CD4-positive, alpha-beta T cell (primary cell): ENCODE data around the gene PFDN2. TPM values are rescaled to one million over a fixed set of nuclear protein-coding genes. Genes with fewer than 3 reads are reported as not detected.

Experiments used
- ATAC-seq: fragments of 200-7000 bp; cut with Tn5 transposase; one replicate; pipeline ENCODE4 v1.10.0; 2022; ENCODE audit warnings: mild to moderate bottlenecking; ENCODE audit not compliant: poor library complexity
- CTCF ChIA-PET: fragments of 350-600 bp; sonication (Branson Sonifier 250); formaldehyde crosslinking; loops from one replicate; lab custom pipeline; 2021; ENCODE audit warnings: antibody characterized with exemption, inconsistent platforms; lab: Charles Lee
- POLR2A ChIA-PET: fragments of 350-600 bp; sonication (Branson Sonifier 250); formaldehyde crosslinking; loops from one replicate; lab custom pipeline; 2021; ENCODE audit warnings: antibody characterized with exemption, inconsistent platforms; lab: Charles Lee
- DNase-seq, 14 experiments: peaks; one replicate each; pipeline ENCODE4 v3.0.0-alpha.2; 2013 to 2020; ENCODE audit warnings: mixed read lengths in 2 of 14
- H3K27ac ChIP-seq, 2 donors: one replicate each; pipeline versions ENCODE4 v1.5.1 to v1.7.0; 2013; ENCODE audit warnings: low read length in 2 of 2, low read depth in 1 of 2, mild to moderate bottlenecking in 1 of 2
- H3K27me3 ChIP-seq, 2 experiments: 1 replicate in 1 of 2; 2 replicates in 1 of 2; pipeline versions ENCODE4 v1.6.1 to v1.7.0; 2013; ENCODE audit warnings: low read length in 2 of 2, control low read depth in 1 of 2, mild to moderate bottlenecking in 1 of 2, moderate library complexity in 1 of 2; ENCODE audit not compliant: insufficient read depth in 2 of 2, control insufficient read depth in 1 of 2
- H3K36me3 ChIP-seq: one replicate; pipeline ENCODE4 v1.6.1; 2013; ENCODE audit warnings: low read length, control low read depth; ENCODE audit not compliant: insufficient read depth
- H3K4me1 ChIP-seq: one replicate; pipeline ENCODE4 v1.6.1; 2013; ENCODE audit warnings: low read length, control low read depth; ENCODE audit not compliant: insufficient read depth
- H3K4me3 ChIP-seq: one replicate; pipeline ENCODE4 v1.5.1; 2013; ENCODE audit warnings: mild to moderate bottlenecking, low read length, moderate library complexity
- H3K9me3 ChIP-seq, 2 experiments: 1 replicate in 1 of 2; 2 replicates in 1 of 2; pipeline versions ENCODE4 v1.6.1 to v1.7.0; 2013; ENCODE audit warnings: low read length in 2 of 2, mild to moderate bottlenecking in 2 of 2, control low read depth in 1 of 2, moderate library complexity in 1 of 2; ENCODE audit not compliant: control insufficient read depth in 1 of 2, insufficient read depth in 1 of 2
- H3K27ac Mint-ChIP-seq: one replicate; pipeline ENCODE4 v1.8.0; 2020; ENCODE audit warnings: mixed read lengths
- H3K27me3 Mint-ChIP-seq: one replicate; pipeline ENCODE4 v1.8.0; 2021; ENCODE audit warnings: mixed read lengths
- H3K36me3 Mint-ChIP-seq: one replicate; pipeline ENCODE4 v1.8.0; 2021; ENCODE audit warnings: low read depth, mixed read lengths
- H3K4me1 Mint-ChIP-seq: one replicate; pipeline ENCODE4 v1.8.0; 2021; ENCODE audit warnings: low read depth, mixed read lengths
- H3K4me3 Mint-ChIP-seq: one replicate; pipeline ENCODE4 v1.8.0; 2020; ENCODE audit warnings: mild to moderate bottlenecking, mixed read lengths
- H3K9me3 Mint-ChIP-seq: one replicate; pipeline ENCODE4 v1.8.0; 2020; ENCODE audit warnings: mixed read lengths
- CTCF ChIP-seq: fragments of 200-600 bp; IDR thresholded peaks from one replicate; pipeline ENCODE4 v1.8.0; 2022; ENCODE audit warnings: antibody characterized with exemption, mild to moderate bottlenecking
- intact Hi-C, 2 experiments: fragments of 100-400 bp; cut with DNase I in 1 of 2; cut with micrococcal nuclease in 1 of 2; formaldehyde crosslinking; loops; one replicate each; pipeline versions ENCODE4 v1.15.1 to v1.9.0; 2023 to 2025; cut with DNase I, micrococcal nuclease
- total RNA-seq, 174 experiments: library from RNA in 2 of 174; stranded (reverse) in 2 of 174; gene quantifications; one replicate each; pipeline ENCODE4 v1.2.3 and lab custom pipeline; 2021 to 2026

The PFDN2 gene
- total RNA-seq, 2 experiments from 2014 or later: 46.2 to 57.7 TPM

- CTCF ChIA-PET: interaction anchor here (1.3 kb wide), 1 partner anchor 14 kb away, joined by 4 read pairs; no protein-coding TSS in a partner anchor
- Histone ChIP-seq H3K36me3 (no peaks in the 10 kb centered on the region), H3K27me3 (no peaks in the 10 kb centered on the region), H3K9me3 (no peaks in the 10 kb centered on the region), H3K4me1 (no peaks in the 10 kb centered on the region), H3K4me3 (no peak overlapping the region), H3K27ac (no peak overlapping the region)
- no peaks in the 10 kb centered on the region for H3K27me3 Mint-ChIP-seq
- intact Hi-C loops: no loop called here
- no peak overlapping the region for H3K27ac Mint-ChIP-seq
- DNase-seq: peak in 2 of 14 experiments; percentile 67 to 77
- no peaks in the 10 kb centered on the region for H3K9me3 Mint-ChIP-seq
- POLR2A ChIA-PET: no interaction called here
- no peak overlapping the region for H3K4me3 Mint-ChIP-seq
- no peaks in the 10 kb centered on the region for H3K36me3 Mint-ChIP-seq
- no peak for TF ChIP-seq CTCF
- no peak for ATAC-seq
- H3K4me1 Mint-ChIP-seq: no peaks in the 10 kb centered on the region
Measured at GRCh38 chr1:161082996-161083747, 34.7 kb downstream of the PFDN2 start.

- POLR2A ChIA-PET: no interaction called here
- Mint-ChIP-seq H3K27me3 (no peaks in the 10 kb centered on the region), H3K27ac (no peak overlapping the region), H3K36me3 (no peaks in the 10 kb centered on the region), H3K4me3 (no peak overlapping the region), H3K4me1 (no peaks in the 10 kb centered on the region), H3K9me3 (no peaks in the 10 kb centered on the region)
- no peaks in the 10 kb centered on the region for H3K36me3 ChIP-seq
- no peaks in the 10 kb centered on the region for H3K4me1 ChIP-seq
- no peaks in the 10 kb centered on the region for H3K9me3 ChIP-seq
- CTCF ChIA-PET: interaction anchor here (0.6 to 1.3 kb wide), 2 partner anchors 15 to 258 kb away, joined by 4 read pairs; no protein-coding TSS in a partner anchor
- no peak overlapping the region for H3K27ac ChIP-seq
- TF ChIP-seq CTCF: no peak
- DNase-seq (no peak), ATAC-seq (no peak)
- H3K27me3 ChIP-seq: no peaks in the 10 kb centered on the region
- H3K4me3 ChIP-seq: no peak overlapping the region
- intact Hi-C loops: no loop called here
Measured at GRCh38 chr1:161082483-161082882, 35.4 kb downstream of the PFDN2 start.

GRCh38 chr1:161081519-161081918 is 36.3 kb downstream of the PFDN2 start:
- POLR2A ChIA-PET: no interaction called here
- H3K27me3 ChIP-seq: no peaks in the 10 kb centered on the region

More at GRCh38 chr1:161081519-161081918, 36.3 kb downstream of the PFDN2 start:
- no peaks in the 10 kb centered on the region for H3K9me3 ChIP-seq
- Mint-ChIP-seq H3K4me1 (no peaks in the 10 kb centered on the region), H3K27ac (no peak overlapping the region), H3K9me3 (no peaks in the 10 kb centered on the region), H3K36me3 (no peaks in the 10 kb centered on the region), H3K4me3 (no peak overlapping the region), H3K27me3 (no peaks in the 10 kb centered on the region)
- ATAC-seq: no peak
- intact Hi-C loops: no loop called here
- no peaks in the 10 kb centered on the region for H3K36me3 ChIP-seq
- H3K4me1 ChIP-seq: no peaks in the 10 kb centered on the region
- no peak overlapping the region for H3K27ac ChIP-seq
- no peak for TF ChIP-seq CTCF
- H3K4me3 ChIP-seq: no peak overlapping the region
- CTCF ChIA-PET: no interaction called here
- DNase-seq: no peak
